Activated T-cell treated with anti-CD3 and anti-CD28 coated beads for 4 hours (primary cell): Measurements from ENCODE around the gene NKIRAS2.

Source experiments
- DNase-seq: peaks from one replicate; pipeline ENCODE4 v3.0.0-alpha.2; 2020

NKIRAS2 gene

GRCh38 chr17:42058063-42058462 is 38.2 kb downstream of the NKIRAS2 start:
- no peak for DNase-seq

- DNase-seq = no peak
Measured at GRCh38 chr17:42059815-42060214, 39.9 kb downstream of the NKIRAS2 start.

GRCh38 chr17:42060231-42060630 is 40.3 kb downstream of the NKIRAS2 start:
- no peak for DNase-seq

- DNase-seq = no peak
Measured at GRCh38 chr17:42061646-42062487, 42.0 kb downstream of the NKIRAS2 start.

GRCh38 chr17:42062681-42063080 is 42.8 kb downstream of the NKIRAS2 start:
- DNase-seq = no peak

- no peak for DNase-seq
Measured at GRCh38 chr17:42065201-42065600, 45.3 kb downstream of the NKIRAS2 start.

- DNase-seq = peak; percentile 61
Measured at GRCh38 chr17:42067371-42068091, 47.6 kb downstream of the NKIRAS2 start.

- DNase-seq = no peak
Measured at GRCh38 chr17:42068979-42069378, 49.1 kb downstream of the NKIRAS2 start.

- DNase-seq = no peak
Measured at GRCh38 chr17:42071810-42072209, 51.9 kb downstream of the NKIRAS2 start.

GRCh38 chr17:42072323-42073187 is 52.7 kb downstream of the NKIRAS2 start:
- no peak for DNase-seq
